ENCODE measurements around the gene PGS1. TPM values are rescaled to one million over a fixed set of nuclear protein-coding genes. Genes with fewer than 3 reads are reported as not detected.
"Not testable (repeated sequence)": the region's sequence is repeated elsewhere in the genome, so short reads cannot be mapped to it uniquely, and the experiment has no call there.

PGS1 gene
- total RNA-seq, 1 donor from 2014 or later = 25.7 TPM

DNA sequence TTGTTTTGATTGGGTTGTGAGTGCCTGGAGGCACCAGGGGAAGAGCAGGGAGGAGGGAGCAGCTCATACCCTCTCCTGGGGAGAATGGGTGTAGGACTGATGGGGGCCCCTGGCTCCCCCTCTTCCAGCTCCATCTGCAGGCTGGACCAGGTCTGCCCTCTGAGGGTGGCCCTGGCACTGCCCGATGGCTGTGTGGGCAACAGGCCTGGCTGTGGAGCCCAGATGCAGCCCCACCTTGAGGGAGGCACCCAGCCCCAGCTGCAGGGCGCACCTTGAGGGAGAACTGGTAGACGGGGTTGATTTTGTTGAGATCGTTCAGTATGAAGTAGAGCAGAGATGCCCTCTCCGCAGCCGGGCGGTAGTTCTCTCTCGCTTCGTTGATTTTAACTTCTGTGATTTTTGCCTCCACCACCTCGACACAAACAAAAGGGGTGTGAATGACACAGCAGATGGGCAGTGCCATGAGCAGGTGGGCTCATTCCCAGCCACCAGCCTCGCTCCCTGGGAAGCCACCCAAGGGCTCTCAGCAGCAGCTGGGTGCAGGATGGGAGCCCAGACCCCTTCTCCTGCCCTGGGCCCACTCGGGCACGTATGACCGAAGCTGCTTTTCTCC lies 71.6 kb downstream of the PGS1 start:
- no peak for DNase-seq

- no peak for DNase-seq
Observed at GRCh38 chr17:78450696-78451345, 72.4 kb downstream of the PGS1 start.

DNA sequence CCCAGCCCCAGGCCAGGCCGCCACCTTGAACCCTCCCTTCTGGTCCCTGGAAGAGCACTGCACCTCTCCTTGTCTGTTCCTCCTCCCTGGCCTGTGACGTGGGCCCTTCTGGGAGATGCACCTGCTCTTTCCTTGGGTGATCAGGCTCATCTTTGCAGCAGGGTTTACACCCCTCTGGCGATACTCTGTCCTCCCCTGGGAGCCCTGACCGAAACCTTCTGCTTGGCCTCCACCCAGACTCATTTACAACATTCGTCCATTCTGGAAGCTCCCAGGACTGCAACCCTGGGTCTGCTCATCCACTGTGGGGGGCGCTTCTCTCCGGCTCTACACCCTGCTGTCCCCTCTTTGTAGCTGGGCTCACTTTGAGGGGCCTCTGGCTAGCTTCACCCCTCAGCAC lies 73.3 kb downstream of the PGS1 start:
- no peak for DNase-seq

DNA sequence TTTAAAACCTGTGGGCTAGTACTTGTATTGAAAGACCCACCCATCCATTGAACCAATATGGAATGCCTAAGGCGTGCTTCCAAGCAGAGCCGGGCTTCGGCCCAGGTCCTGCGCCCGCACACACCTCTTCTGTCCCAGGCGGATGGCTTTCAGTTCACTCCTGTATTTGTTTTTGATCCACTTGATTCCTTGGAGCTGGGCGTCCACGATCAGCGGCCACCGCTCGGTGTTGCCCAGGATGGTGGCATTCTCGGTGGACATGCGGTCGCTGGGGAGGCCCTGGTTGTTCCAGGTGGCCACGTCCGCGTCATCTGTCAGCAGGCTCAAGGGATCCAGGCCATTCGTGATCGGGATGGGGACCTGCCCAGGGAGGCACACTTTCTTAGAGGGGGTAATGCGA lies 75.9 kb downstream of the PGS1 start:
- DNase-seq = no peak

DNA sequence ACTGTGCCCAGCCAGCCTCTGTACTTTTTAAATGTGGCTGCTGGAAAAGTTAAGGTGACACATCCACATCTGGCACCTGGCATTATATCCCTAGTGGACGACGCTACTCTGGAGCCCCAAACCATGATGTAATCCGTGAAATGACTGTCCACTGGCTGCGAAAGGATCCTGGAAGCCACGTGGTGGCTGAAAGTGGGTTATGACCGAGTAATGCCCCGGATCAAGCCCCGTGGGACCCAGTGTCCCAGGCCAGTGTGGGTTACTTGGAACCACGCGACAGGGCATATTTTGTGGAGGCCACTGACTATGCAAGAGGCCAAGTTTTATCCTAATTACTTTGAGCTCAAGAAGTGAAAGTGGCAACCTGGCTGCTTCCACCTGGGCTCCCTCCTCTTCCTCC lies 79.6 kb downstream of the PGS1 start:
- no peak for DNase-seq

DNA sequence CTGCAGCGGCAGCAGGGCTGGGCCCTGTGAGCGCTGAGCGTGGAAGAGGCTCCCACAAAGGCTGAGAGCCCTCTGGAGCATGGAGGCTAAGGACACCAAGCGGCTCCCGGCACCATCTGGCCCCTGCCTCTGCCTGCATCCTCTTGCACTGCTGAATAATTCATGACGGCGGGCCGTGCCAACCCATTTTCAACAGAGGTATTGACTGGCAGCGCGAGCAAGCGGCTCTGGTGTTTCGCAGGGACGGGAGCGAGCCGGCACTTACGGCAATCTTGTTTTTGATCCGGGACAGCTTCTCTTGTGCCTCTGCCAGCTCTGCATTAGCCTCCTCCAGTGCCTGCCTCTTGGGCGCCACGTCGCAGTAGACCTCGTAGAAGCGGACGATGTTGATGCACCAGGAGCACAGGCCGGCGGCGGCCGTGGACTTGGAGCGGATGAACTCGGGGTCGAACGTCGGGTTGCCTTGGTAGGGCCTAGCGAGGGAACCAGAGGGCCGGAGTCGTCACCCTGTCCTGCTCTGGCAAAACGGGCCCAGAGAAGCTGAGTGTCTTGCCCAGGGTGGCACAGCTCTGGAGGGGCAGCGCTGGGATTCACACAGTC lies 80.4 kb downstream of the PGS1 start:
- DNase-seq = no peak

- DNase-seq = no peak
Observed at GRCh38 chr17:78459696-78460095, 81.2 kb downstream of the PGS1 start.

DNA sequence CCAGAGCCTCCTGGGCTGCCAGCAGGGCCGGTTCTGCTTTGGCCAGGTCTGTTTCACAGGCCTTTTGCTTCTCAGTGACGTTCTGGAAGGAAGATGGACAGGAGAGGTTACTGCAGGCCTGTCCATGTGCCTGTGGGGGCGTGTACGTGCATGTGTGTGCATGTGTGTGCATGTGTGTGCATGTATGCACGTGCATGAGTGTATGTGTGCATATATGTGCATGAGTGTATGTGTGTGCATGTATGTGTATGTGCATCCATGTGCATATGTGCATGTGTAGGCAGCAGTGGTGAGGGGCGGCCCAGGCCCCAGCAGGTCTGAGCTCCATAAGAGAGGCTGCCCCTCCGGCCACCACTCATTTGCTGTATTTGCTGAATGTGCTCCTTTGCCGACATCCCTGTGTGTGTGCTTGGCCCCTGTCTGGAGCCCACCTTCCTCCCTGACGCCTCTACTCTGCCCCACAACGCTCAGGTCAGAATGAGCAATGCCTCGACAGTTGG lies 81.8 kb downstream of the PGS1 start:
- no peak for DNase-seq

- no peak for DNase-seq
Observed at GRCh38 chr17:78460951-78461798, 82.7 kb downstream of the PGS1 start.

DNA sequence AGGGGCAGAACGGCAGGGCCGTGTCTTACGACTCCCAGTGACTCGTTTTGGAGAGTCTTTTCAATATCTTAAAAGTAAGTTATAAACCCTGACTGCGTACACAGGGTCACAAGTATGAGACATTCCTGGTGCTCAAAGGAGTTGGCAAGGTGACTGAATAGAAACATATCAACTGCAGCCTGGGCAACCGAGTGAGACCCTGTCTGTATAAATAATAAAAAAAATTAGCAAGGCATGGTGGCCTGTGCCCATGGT lies 83.3 kb downstream of the PGS1 start:
- no peak for DNase-seq

DNA sequence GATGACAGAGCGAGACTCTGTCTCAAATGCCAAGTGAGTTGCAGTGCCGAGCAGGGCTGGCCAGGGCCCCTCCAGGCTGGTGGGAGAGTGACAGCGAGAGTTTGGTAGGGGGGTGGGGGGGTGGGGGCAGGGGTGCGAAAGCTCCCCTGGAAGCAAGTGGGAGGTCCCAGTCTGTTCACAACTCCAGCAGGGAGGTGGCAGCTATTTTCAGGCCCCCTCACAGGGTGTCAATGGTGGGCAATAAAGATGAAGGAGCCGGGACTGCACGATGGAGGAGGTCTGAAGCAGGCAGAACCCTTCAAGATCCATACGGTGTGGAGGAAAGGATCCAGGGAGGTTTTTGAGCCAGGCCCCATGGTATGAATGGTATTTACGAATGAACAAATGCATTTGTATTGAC lies 83.7 kb downstream of the PGS1 start:
- DNase-seq = no peak

GRCh38 chr17:78466109-78466785 lies 87.8 kb downstream of the PGS1 start:
- not testable (repeated sequence) for DNase-seq

- no peak for DNase-seq
Observed at GRCh38 chr17:78466786-78467715, 88.6 kb downstream of the PGS1 start.

DNA sequence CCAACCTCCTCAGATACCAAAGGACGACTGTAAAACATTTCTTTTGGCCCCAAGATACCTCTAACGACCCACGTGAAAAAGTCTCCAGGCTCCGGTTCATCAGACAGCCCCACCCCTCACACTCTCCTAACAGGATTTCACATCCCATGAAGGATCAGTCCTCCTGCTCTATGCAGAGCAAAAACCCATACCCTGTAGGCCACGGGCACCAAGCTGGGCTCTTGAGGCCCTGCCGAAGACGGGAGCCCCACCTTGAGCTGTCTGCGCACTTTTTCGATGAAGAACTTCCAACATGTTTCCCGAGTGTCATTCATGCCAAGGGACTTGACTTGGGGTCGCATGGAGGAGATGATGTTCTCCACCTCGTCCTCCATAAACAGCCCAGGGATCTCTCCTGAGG lies 89.9 kb downstream of the PGS1 start:
- no peak for DNase-seq

DNA sequence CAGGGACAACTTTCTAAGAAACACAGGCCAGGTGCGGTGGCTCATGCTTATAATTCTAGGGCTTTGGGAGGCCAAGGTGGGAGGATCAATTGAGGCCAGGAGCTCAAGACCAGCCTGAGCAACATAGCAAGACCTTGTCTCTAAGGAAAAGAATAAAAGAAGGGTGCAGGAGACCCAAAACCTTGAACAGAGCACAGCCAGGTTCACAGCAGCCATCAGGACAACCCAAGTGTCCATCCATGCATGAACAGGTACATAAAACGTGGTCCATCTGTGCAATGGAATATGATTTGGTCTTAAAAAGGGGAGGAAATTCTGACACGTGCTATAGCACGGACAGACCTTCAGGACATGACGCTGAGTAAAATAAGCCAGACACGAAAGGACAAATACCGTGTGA lies 91.0 kb downstream of the PGS1 start:
- no peak for DNase-seq

DNA sequence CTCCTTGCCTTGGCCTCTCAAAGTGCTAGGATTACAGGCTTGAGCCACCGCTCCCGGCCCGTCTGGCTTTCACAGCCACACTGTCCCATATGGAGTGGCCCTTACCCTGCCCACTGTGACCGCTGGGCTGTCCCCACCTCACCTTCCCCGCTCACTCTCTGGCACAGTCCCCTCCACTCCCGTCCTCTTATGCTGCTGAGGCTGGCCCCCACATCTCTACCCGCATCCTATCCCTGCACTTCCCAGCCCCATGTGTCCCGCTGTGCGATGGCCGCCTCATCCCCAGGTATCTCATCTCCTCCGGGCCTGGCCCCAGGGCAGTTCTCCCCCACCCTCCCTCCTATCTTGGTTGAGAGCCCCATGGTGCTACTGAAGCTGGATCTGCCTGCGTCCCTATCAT lies 93.2 kb downstream of the PGS1 start:
- no peak for DNase-seq

DNA sequence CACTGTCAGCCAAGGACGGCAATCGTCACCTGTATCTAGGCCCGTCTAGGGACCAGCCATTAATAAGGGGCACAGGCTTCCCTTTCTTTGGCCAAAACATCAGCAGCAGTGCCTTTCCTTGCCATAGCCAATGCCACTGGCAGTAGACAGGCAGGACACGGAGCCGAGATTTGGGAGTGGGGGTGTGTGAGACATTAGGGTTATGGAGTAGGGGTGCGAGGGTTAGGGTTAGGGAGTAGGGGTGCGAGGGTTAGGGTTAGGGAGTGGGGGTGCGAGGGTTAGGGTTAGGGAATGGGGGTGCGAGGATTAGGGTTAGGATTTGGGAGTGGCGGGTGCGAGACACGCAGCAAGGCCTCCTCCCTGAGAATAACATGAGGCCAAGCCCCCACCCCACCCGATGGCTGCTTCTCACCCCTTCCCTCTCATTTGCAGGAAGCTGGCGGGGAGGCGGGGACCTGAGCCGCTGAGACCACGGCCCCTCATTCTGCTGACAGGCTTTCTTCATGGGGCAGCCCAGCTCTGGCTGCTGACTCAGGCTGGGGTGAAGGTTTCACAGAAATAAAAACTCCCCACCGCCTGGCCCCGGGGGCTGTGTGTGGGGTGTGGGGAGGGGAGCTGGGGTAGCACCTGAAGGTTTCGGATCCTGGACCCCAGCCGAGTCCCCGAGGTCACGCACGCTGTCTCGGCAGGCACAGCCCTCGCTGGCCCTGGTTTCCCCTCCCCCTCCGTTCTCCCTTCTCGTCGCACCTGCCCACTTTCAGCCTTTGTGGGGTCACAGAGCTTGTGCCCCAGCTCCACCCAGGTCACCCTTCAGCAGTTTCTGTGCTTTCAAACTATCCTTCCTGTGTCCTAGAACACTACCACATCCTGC lies 93.8 kb downstream of the PGS1 start:
- no peak for DNase-seq

DNA sequence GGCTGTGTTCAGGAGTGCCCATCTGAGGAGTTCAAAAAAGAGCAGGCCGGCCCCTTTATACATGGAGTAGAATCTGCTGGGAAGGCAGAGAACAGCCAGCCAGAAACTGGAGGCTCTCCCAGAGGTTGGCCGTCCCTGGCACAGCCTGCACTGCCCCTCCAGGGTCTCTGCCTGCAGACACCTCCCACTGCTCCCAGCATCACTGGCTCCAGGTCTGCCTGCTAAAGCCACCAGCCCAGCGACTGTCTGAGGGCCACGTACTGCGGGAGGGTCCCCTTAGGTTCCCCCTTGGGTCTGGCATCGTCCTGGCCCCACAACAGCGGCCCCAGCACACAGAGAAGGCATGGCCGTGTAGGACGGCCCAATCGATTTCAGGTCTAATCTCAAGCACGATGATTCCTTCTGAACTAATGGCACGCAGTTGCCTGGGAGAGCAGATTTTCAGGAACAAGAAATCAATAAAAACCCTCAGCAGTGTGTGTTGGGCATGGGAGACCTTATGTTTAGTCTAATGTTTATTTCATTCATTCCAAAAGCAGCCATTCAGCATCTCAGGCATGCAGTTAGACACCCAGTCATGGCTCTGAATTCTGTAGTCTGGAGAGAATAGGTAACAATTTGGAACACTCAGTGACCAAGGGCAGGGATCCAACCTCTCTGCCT lies 95.6 kb downstream of the PGS1 start:
- DNase-seq = no peak
